ENCODE measurements around the gene PRPF31.

Gene PRPF31

GRCh38 chr19:54149021-54149812 lies 33.7 kb downstream of the PRPF31 start:
- H3K4me3 ChIP-seq (ENCODE audit: low read depth, low read length): no peak overlapping the region
- no peak for DNase-seq
- H3K36me3 ChIP-seq: peaks cover 93% of the 10 kb centered on the region
- no peak for TF ChIP-seq CTCF (IDR thresholded peaks at IDR 0.05; ENCODE audit: low read depth, low read length)
- no peaks in the 10 kb centered on the region for H3K9me3 ChIP-seq (ENCODE audit: severe bottlenecking)
- no peaks in the 10 kb centered on the region for H3K27me3 ChIP-seq (ENCODE audit: insufficient read depth, low read depth, severe bottlenecking)
- H3K27ac ChIP-seq: no peak overlapping the region

GRCh38 chr19:54151362-54152035 lies 35.9 kb downstream of the PRPF31 start:
- Histone ChIP-seq H3K9me3 (ENCODE audit: severe bottlenecking) (no peaks in the 10 kb centered on the region), H3K4me3 (ENCODE audit: low read depth, low read length) (no peak overlapping the region), H3K27ac (no peak overlapping the region), H3K27me3 (ENCODE audit: insufficient read depth, low read depth, severe bottlenecking) (no peaks in the 10 kb centered on the region), H3K36me3 (peaks cover 93% of the 10 kb centered on the region)
- no peak for DNase-seq
- TF ChIP-seq CTCF (IDR thresholded peaks at IDR 0.05; ENCODE audit: low read depth, low read length): no peak

GRCh38 chr19:54152267-54152666 lies 36.7 kb downstream of the PRPF31 start:
- no peak for DNase-seq
- H3K36me3 ChIP-seq: peaks cover 93% of the 10 kb centered on the region
- H3K9me3 ChIP-seq (ENCODE audit: severe bottlenecking): no peaks in the 10 kb centered on the region
- no peak overlapping the region for H3K4me3 ChIP-seq (ENCODE audit: low read depth, low read length)
- TF ChIP-seq CTCF (IDR thresholded peaks at IDR 0.05; ENCODE audit: low read depth, low read length): no peak
- no peak overlapping the region for H3K27ac ChIP-seq
- H3K27me3 ChIP-seq (ENCODE audit: insufficient read depth, low read depth, severe bottlenecking): no peaks in the 10 kb centered on the region

GRCh38 chr19:54152878-54153524 lies 37.4 kb downstream of the PRPF31 start:
- Histone ChIP-seq H3K36me3 (peaks cover 95% of the 10 kb centered on the region), H3K4me3 (ENCODE audit: low read depth, low read length) (no peak overlapping the region), H3K9me3 (ENCODE audit: severe bottlenecking) (no peaks in the 10 kb centered on the region), H3K27me3 (ENCODE audit: insufficient read depth, low read depth, severe bottlenecking) (no peaks in the 10 kb centered on the region), H3K27ac (no peak overlapping the region)
- TF ChIP-seq CTCF (IDR thresholded peaks at IDR 0.05; ENCODE audit: low read depth, low read length): no peak
- no peak for DNase-seq

- Histone ChIP-seq H3K27ac (no peak overlapping the region), H3K4me3 (ENCODE audit: low read depth, low read length) (no peak overlapping the region), H3K36me3 (peaks cover 93% of the 10 kb centered on the region), H3K27me3 (ENCODE audit: insufficient read depth, low read depth, severe bottlenecking) (no peaks in the 10 kb centered on the region), H3K9me3 (ENCODE audit: severe bottlenecking) (no peaks in the 10 kb centered on the region)
- no peak for TF ChIP-seq CTCF (IDR thresholded peaks at IDR 0.05; ENCODE audit: low read depth, low read length)
- DNase-seq: no peak
These were observed 38.3 kb downstream of the PRPF31 start for GRCh38 chr19:54153731-54154326.
